ENCODE results near the gene CTNNA3.

Gene CTNNA3

DNA sequence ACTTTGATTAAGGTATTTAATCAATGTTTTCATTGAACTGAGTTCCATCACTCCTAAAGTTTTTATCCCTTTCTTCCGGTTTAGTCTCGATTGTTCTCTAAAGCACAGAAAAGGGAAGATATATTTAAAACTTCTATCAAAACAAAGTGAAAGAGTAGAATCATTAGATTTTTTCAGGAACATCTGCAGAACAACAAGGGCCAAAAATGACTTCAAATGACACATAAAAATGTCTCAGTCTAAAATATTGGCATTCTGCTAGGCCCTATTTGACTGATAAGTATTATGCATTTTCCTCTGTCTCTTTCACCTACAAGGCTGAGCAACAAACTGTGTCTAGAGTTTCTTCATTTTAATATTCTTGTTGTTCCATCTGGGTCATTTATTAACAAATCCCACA, 1669.7 kb downstream of the CTNNA3 start:
- Histone ChIP-seq H3K4me3 (ENCODE audit: low read length) (no peak overlapping the region), H3K27me3 (ENCODE audit: control insufficient read depth, insufficient read depth, low read length) (no peaks in the 10 kb centered on the region), H3K9me3 (ENCODE audit: control insufficient read depth, low read depth, low read length) (no peaks in the 10 kb centered on the region), H3K36me3 (ENCODE audit: control insufficient read depth, low read depth, low read length) (no peaks in the 10 kb centered on the region), H3K4me1 (ENCODE audit: control insufficient read depth, low read depth, low read length) (no peaks in the 10 kb centered on the region), H3K9ac (ENCODE audit: low read length) (no peak overlapping the region), H3K27ac (ENCODE audit: low read length) (no peak overlapping the region)

DNA sequence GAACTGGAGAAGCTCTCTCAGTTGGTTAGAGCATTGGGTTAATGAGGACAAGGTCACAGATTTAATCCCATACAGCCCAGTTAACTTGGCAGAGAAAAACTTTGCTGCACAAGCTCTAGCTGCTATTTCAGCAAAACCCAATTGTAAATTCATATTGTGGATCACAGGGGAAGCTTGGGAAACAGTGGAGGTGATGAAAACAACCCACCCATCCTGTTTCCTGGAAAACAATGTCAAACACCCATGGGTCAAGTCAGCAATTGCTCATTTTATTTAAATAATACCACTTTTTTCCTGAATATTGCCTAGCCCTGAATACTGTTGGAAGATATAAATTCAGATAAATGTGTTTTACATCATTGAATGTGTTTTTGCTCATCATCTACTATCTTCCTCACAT, 1670.8 kb downstream of the CTNNA3 start:
- H3K9ac ChIP-seq (ENCODE audit: low read length) = no peak overlapping the region
- no peak overlapping the region for H3K4me3 ChIP-seq (ENCODE audit: low read length)
- no peaks in the 10 kb centered on the region for H3K36me3 ChIP-seq (ENCODE audit: control insufficient read depth, low read depth, low read length)
- H3K27ac ChIP-seq (ENCODE audit: low read length) = no peak overlapping the region
- no peaks in the 10 kb centered on the region for H3K27me3 ChIP-seq (ENCODE audit: control insufficient read depth, insufficient read depth, low read length)
- no peaks in the 10 kb centered on the region for H3K4me1 ChIP-seq (ENCODE audit: control insufficient read depth, low read depth, low read length)
- H3K9me3 ChIP-seq (ENCODE audit: control insufficient read depth, low read depth, low read length) = no peaks in the 10 kb centered on the region

DNA sequence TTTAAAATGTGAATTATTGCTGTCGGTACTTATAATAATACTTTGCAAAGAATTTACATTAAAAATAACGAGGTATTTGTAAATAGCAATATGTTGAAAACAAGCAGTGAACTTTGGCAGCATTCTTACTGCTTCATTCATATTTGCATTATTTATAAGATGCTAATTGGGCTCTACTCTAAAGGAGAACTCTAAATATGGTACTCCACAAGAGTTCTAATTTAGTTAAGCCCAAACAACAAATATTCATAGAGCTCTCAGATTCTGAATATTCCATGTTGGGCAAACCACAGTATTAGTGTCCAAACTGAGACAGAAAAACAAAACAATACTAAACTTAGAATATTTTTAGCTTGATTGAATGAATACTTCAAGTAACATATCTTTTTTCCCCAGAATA, 1674.6 kb downstream of the CTNNA3 start:
- Histone ChIP-seq H3K27ac (ENCODE audit: low read length) (no peak overlapping the region), H3K4me3 (ENCODE audit: low read length) (no peak overlapping the region), H3K4me1 (ENCODE audit: control insufficient read depth, low read depth, low read length) (no peaks in the 10 kb centered on the region), H3K9me3 (ENCODE audit: control insufficient read depth, low read depth, low read length) (no peaks in the 10 kb centered on the region), H3K27me3 (ENCODE audit: control insufficient read depth, insufficient read depth, low read length) (no peaks in the 10 kb centered on the region), H3K9ac (ENCODE audit: low read length) (no peak overlapping the region), H3K36me3 (ENCODE audit: control insufficient read depth, low read depth, low read length) (no peaks in the 10 kb centered on the region)

DNA sequence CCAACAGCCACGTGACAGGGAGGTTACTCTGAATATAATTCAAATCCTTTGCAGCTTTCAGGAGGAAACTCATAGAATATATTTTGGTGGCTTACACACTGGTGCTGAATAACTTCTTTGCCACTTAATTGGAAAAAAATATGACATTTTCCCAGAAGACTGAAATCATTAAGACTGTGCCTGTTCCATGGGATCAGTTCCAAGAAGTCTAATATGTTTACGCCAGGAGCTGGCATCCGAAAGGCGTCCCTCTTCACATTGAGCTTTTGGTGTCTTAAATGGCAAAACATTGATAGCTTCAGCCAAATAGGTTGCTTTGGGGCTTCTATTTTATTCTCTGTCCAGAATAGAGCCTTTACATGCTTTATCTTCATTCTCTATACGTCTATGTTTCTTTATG, 1687.8 kb downstream of the CTNNA3 start:
- Histone ChIP-seq H3K27me3 (ENCODE audit: control insufficient read depth, insufficient read depth, low read length) (no peaks in the 10 kb centered on the region), H3K4me3 (ENCODE audit: low read length) (no peak overlapping the region), H3K36me3 (ENCODE audit: control insufficient read depth, low read depth, low read length) (no peaks in the 10 kb centered on the region), H3K27ac (ENCODE audit: low read length) (no peak overlapping the region), H3K9ac (ENCODE audit: low read length) (no peak overlapping the region), H3K9me3 (ENCODE audit: control insufficient read depth, low read depth, low read length) (no peaks in the 10 kb centered on the region), H3K4me1 (ENCODE audit: control insufficient read depth, low read depth, low read length) (no peaks in the 10 kb centered on the region)

DNA sequence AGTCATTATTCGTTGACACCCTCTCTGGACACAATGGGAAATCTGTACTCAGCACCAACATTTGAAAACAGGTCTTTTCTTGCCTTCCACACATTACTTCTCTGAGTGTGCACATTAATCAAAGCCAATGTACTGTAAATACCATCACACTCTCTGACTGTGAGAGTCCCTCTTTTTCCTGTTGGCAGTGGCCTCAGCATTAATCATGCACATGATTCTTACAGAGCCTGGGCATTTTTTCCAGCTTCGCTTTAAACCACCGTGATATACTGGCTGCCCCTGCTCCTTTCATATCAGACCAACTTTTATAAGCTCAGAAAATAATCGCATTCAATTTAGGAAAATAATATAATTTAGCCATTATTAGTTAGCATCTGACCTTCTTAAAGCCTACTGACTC, 1689.6 kb downstream of the CTNNA3 start:
- Histone ChIP-seq H3K9ac (ENCODE audit: low read length) (no peak overlapping the region), H3K27ac (ENCODE audit: low read length) (no peak overlapping the region), H3K9me3 (ENCODE audit: control insufficient read depth, low read depth, low read length) (no peaks in the 10 kb centered on the region), H3K36me3 (ENCODE audit: control insufficient read depth, low read depth, low read length) (no peaks in the 10 kb centered on the region), H3K4me3 (ENCODE audit: low read length) (no peak overlapping the region), H3K4me1 (ENCODE audit: control insufficient read depth, low read depth, low read length) (no peaks in the 10 kb centered on the region), H3K27me3 (ENCODE audit: control insufficient read depth, insufficient read depth, low read length) (no peaks in the 10 kb centered on the region)

DNA sequence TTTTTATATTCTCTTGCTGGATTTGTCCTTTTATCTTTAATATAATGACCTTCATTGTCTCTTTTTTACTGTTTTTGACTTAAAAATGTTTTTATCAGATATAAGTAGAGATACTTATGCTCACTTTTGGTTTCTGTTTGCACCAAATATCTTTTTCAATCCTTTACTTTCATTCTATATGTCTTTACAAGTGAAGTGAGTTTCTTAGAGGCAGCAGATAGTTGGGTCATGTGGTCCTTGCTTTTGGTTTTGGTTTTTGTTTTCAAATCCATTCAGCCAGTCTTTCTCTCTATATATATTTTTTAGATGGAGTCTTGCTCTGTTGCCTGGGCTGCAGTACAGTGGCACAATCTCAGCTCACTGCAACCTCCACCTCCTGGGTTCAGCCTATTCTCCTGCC, 1702.5 kb downstream of the CTNNA3 start:
- no peaks in the 10 kb centered on the region for H3K27me3 ChIP-seq (ENCODE audit: control insufficient read depth, insufficient read depth, low read length)
- no peak overlapping the region for H3K27ac ChIP-seq (ENCODE audit: low read length)
- H3K4me3 ChIP-seq (ENCODE audit: low read length) = no peak overlapping the region
- no peak overlapping the region for H3K9ac ChIP-seq (ENCODE audit: low read length)
- no peaks in the 10 kb centered on the region for H3K4me1 ChIP-seq (ENCODE audit: control insufficient read depth, low read depth, low read length)
- no peaks in the 10 kb centered on the region for H3K36me3 ChIP-seq (ENCODE audit: control insufficient read depth, low read depth, low read length)
- no peaks in the 10 kb centered on the region for H3K9me3 ChIP-seq (ENCODE audit: control insufficient read depth, low read depth, low read length)

DNA sequence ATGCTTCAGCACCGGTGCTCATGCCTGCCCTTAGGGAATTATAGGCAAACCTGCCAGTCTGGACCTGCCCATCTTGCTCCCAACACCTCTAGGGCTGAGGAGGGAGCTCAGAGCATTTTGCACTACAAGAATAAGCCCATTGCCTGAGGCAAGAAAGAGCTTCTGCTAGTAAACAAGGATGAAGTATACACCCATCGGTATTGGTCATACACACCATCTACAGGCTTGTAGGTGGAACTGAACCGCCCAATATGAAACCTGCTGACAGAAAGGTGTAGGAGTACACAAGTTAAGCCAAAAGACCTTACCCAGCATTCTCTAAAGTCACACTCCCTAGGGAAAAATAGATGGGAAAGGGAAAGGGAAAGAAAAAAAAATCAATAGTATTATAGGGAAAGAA, 1727.1 kb downstream of the CTNNA3 start:
- H3K9me3 ChIP-seq (ENCODE audit: control insufficient read depth, low read depth, low read length) = no peaks in the 10 kb centered on the region
- no peaks in the 10 kb centered on the region for H3K4me1 ChIP-seq (ENCODE audit: control insufficient read depth, low read depth, low read length)
- no peaks in the 10 kb centered on the region for H3K36me3 ChIP-seq (ENCODE audit: control insufficient read depth, low read depth, low read length)
- H3K4me3 ChIP-seq (ENCODE audit: low read length) = no peak overlapping the region
- no peak overlapping the region for H3K9ac ChIP-seq (ENCODE audit: low read length)
- no peaks in the 10 kb centered on the region for H3K27me3 ChIP-seq (ENCODE audit: control insufficient read depth, insufficient read depth, low read length)
- no peak overlapping the region for H3K27ac ChIP-seq (ENCODE audit: low read length)

DNA sequence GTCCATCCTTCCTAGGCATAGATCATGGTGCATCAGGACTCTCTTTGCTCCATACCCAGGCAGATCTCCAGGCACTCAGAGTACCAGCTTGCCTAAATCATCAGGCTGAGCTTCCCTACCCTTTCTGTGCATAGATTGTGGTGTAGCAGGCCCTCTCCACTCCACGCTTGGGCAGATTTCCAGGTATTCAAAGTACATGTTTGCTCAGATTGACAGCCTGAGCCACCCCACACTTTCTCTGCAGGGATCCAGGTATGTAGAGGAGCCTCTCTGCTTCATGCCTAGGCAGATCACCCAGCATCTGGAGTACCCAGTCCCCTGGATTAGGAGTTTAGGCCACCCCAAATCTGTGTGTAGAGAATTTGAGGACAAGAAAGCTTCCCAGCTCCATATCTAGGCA, 1727.6 kb downstream of the CTNNA3 start:
- no peaks in the 10 kb centered on the region for H3K4me1 ChIP-seq (ENCODE audit: control insufficient read depth, low read depth, low read length)
- H3K27ac ChIP-seq (ENCODE audit: low read length) = no peak overlapping the region
- H3K4me3 ChIP-seq (ENCODE audit: low read length) = no peak overlapping the region
- H3K9ac ChIP-seq (ENCODE audit: low read length) = no peak overlapping the region
- no peaks in the 10 kb centered on the region for H3K9me3 ChIP-seq (ENCODE audit: control insufficient read depth, low read depth, low read length)
- H3K27me3 ChIP-seq (ENCODE audit: control insufficient read depth, insufficient read depth, low read length) = no peaks in the 10 kb centered on the region
- H3K36me3 ChIP-seq (ENCODE audit: control insufficient read depth, low read depth, low read length) = no peaks in the 10 kb centered on the region

DNA sequence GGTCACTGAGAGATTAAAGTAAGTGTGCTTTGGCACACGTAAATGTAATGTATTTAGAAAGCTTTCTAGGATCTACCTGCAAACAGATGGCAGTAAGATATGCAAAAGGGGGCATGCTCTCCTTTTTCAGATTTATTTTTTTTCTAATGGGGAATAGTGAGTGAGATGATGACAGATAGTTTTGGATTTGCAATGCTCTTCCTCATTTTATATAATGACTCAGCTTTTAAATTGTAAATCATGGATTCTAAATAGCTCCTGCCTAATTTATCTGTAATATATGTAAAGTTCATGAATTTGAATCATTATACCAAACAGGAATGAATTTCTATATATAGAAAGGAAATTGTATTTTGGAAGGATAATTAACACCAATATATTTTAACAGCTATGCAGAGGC, 1731.8 kb downstream of the CTNNA3 start:
- Histone ChIP-seq H3K9me3 (ENCODE audit: control insufficient read depth, low read depth, low read length) (peaks cover 4% of the 10 kb centered on the region), H3K36me3 (ENCODE audit: control insufficient read depth, low read depth, low read length) (no peaks in the 10 kb centered on the region), H3K4me1 (ENCODE audit: control insufficient read depth, low read depth, low read length) (no peaks in the 10 kb centered on the region), H3K4me3 (ENCODE audit: low read length) (no peak overlapping the region), H3K27me3 (ENCODE audit: control insufficient read depth, insufficient read depth, low read length) (no peaks in the 10 kb centered on the region), H3K27ac (ENCODE audit: low read length) (no peak overlapping the region), H3K9ac (ENCODE audit: low read length) (no peak overlapping the region)

DNA sequence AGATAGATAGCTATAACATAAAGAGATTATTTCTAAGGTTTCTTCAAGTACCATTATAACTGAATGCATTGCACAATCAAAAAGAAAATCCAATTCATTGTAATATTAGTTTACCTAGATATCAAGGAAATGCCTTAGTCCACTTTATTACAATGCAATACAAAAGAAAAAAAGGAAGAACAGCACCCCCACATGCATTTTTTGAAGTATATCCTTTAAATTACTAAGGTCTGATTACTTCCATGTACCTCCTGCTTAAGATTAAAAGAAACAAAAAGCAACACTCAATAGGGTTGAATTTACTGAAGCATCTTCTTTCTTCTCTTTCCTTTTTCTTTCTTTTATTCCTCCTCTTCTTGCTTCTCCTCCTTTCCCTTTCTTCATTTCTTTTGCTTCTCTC, 1743.9 kb downstream of the CTNNA3 start:
- H3K4me1 ChIP-seq (ENCODE audit: control insufficient read depth, low read depth, low read length) = no peaks in the 10 kb centered on the region
- no peaks in the 10 kb centered on the region for H3K27me3 ChIP-seq (ENCODE audit: control insufficient read depth, insufficient read depth, low read length)
- no peak overlapping the region for H3K27ac ChIP-seq (ENCODE audit: low read length)
- H3K9ac ChIP-seq (ENCODE audit: low read length) = no peak overlapping the region
- no peaks in the 10 kb centered on the region for H3K9me3 ChIP-seq (ENCODE audit: control insufficient read depth, low read depth, low read length)
- H3K4me3 ChIP-seq (ENCODE audit: low read length) = no peak overlapping the region
- H3K36me3 ChIP-seq (ENCODE audit: control insufficient read depth, low read depth, low read length) = no peaks in the 10 kb centered on the region

DNA sequence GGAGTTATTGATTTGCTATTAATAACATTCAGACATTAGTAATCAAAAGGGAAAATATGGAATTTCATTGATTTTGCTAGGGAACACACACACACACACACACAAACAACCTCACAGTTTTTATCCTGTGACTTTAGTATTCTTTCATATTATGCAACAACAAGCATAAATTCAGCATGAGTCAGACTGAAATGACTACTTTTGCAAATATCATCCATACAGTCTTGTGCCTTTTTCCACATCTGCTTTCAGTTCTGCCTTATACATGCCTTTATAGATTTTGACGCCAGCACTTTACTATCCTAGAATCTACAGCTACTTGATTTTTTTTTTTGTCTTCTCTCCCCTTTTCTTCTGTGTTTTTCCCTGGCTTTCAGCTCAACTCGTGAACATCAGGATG, 1745.9 kb downstream of the CTNNA3 start:
- no peaks in the 10 kb centered on the region for H3K36me3 ChIP-seq (ENCODE audit: control insufficient read depth, low read depth, low read length)
- no peaks in the 10 kb centered on the region for H3K27me3 ChIP-seq (ENCODE audit: control insufficient read depth, insufficient read depth, low read length)
- H3K9me3 ChIP-seq (ENCODE audit: control insufficient read depth, low read depth, low read length) = no peaks in the 10 kb centered on the region

DNA sequence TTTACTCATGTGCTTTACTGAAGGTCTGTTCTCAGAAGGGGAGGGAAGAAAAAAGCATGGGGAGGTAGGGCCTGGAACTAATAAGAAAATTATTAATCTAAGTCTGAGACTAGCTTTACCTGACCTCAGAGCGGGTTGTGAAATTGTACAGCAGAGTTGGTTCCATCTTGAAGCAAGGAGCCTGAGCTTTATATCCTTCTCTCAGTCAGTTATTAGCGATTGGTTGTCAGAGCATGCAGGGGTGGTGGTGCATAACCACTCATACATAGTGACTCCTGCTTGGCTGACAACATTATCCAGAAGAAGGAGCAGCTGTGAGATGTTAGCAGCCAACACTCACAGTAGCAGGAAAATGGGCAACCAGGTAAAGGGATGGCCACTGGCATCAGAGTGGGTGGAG, 1746.5 kb downstream of the CTNNA3 start:
- Histone ChIP-seq H3K4me1 (ENCODE audit: control insufficient read depth, low read depth, low read length) (no peaks in the 10 kb centered on the region), H3K9ac (ENCODE audit: low read length) (no peak overlapping the region), H3K36me3 (ENCODE audit: control insufficient read depth, low read depth, low read length) (no peaks in the 10 kb centered on the region), H3K4me3 (ENCODE audit: low read length) (no peak overlapping the region), H3K27ac (ENCODE audit: low read length) (no peak overlapping the region), H3K9me3 (ENCODE audit: control insufficient read depth, low read depth, low read length) (no peaks in the 10 kb centered on the region), H3K27me3 (ENCODE audit: control insufficient read depth, insufficient read depth, low read length) (no peaks in the 10 kb centered on the region)

More for the DNA sequence above, 1745.9 kb downstream of the CTNNA3 start:
- H3K27ac ChIP-seq (ENCODE audit: low read length) = no peak overlapping the region
- H3K4me3 ChIP-seq (ENCODE audit: low read length) = no peak overlapping the region
- no peaks in the 10 kb centered on the region for H3K4me1 ChIP-seq (ENCODE audit: control insufficient read depth, low read depth, low read length)
- no peak overlapping the region for H3K9ac ChIP-seq (ENCODE audit: low read length)
